ENCODE results near the gene UTP14A. TPM values are rescaled to one million over a fixed set of nuclear protein-coding genes. Genes with fewer than 3 reads are reported as not detected.

UTP14A gene
- total and polyA plus RNA-seq, 2 of the 13 experiments (the other 11 are each of a cell fraction or from before 2014, with no cell fraction given), result 7.4 to 19.0 TPM

- TF ChIP-seq ZSCAN5A (CRISPR knock-in tag; IDR thresholded peaks at IDR 0.05; ENCODE audit: borderline replicate concordance), result peak; percentile 52; the same call in 1 of the 2 replicates
- no peak for TF ChIP-seq RORA (CRISPR knock-in tag; IDR thresholded peaks at IDR 0.05)
- TF ChIP-seq ZNF138 (CRISPR knock-in tag; IDR thresholded peaks at IDR 0.05; ENCODE audit: low read depth), result no peak
- TF ChIP-seq ZNF615 (CRISPR knock-in tag; IDR thresholded peaks at IDR 0.05; ENCODE audit: borderline replicate concordance), result no peak
- TF ChIP-seq ZNF589 (CRISPR knock-in tag; conservative IDR thresholded peaks at IDR 0.05), result no peak
- no peak for TF ChIP-seq SMYD3 (CRISPR knock-in tag; IDR thresholded peaks at IDR 0.05)
- TF ChIP-seq FOXJ3 (CRISPR knock-in tag; IDR thresholded peaks at IDR 0.05; ENCODE audit: borderline replicate concordance), result no peak
- no peak for TF ChIP-seq CEBPB (IDR thresholded peaks at IDR 0.05; ENCODE audit: borderline replicate concordance, low read depth, low read length)
- 0 out of 2 replicates have a peak, but pooled peaks have one; percentile 41 for TF ChIP-seq DR1 (CRISPR knock-in tag; IDR thresholded peaks at IDR 0.05)
- TF ChIP-seq JDP2 (CRISPR knock-in tag; IDR thresholded peaks at IDR 0.05; ENCODE audit: borderline replicate concordance), result no peak
- no peak for TF ChIP-seq ZNF124 (CRISPR knock-in tag; IDR thresholded peaks at IDR 0.05)
- no peak for TF ChIP-seq SP2 (CRISPR knock-in tag; IDR thresholded peaks at IDR 0.05)
- no peak for TF ChIP-seq HDAC6 (IDR thresholded peaks at IDR 0.05; ENCODE audit: low read depth, low read length)
- TF ChIP-seq PAF1 (CRISPR knock-in tag; IDR thresholded peaks at IDR 0.05), result no peak
- no peak for TF ChIP-seq ZBTB33 (CRISPR knock-in tag; IDR thresholded peaks at IDR 0.05)
- TF ChIP-seq ZNF280D (CRISPR knock-in tag; IDR thresholded peaks at IDR 0.05), result no peak
- TF ChIP-seq NONO (IDR thresholded peaks at IDR 0.05), result no peak
- TF ChIP-seq NONO (CRISPR knock-in tag; conservative IDR thresholded peaks at IDR 0.05), result peak; percentile 67
- TF ChIP-seq PRDM4 (CRISPR knock-in tag; IDR thresholded peaks at IDR 0.05; ENCODE audit: borderline replicate concordance), result no peak
- no peak for TF ChIP-seq RFXANK (CRISPR knock-in tag; IDR thresholded peaks at IDR 0.05)
- no peak for TF ChIP-seq ZSCAN22 (CRISPR knock-in tag; IDR thresholded peaks at IDR 0.05)
- no peak for TF ChIP-seq CC2D1A (CRISPR knock-in tag; IDR thresholded peaks at IDR 0.05)
These were observed at the start of gene UTP14A (continued) for GRCh38 chrX:129905787-129906580.

Data from HepG2 (cell line).